H9 (cell line): ENCODE data around the gene SUN1. TPM values are rescaled to one million over a fixed set of nuclear protein-coding genes. Genes with fewer than 3 reads are reported as not detected.

Experiments used
- DNase-seq: peaks from one replicate; pipeline ENCODE4 v3.0.0-alpha.2; 2017
- H2AFZ ChIP-seq: one replicate; pipeline ENCODE4 v1.6.1; 2013; ENCODE audit warnings: mild to moderate bottlenecking, low read length, control low read depth, moderate library complexity
- H2AK5ac ChIP-seq: 2 replicates; pipeline ENCODE4 v1.6.1; 2013; ENCODE audit warnings: low read length, control low read depth, mixed read lengths; ENCODE audit not compliant: insufficient read length
- H2BK120ac ChIP-seq: one replicate; pipeline ENCODE4 v1.6.1; 2013; ENCODE audit warnings: low read depth, mild to moderate bottlenecking, low read length, control low read depth, inconsistent platforms; ENCODE audit not compliant: poor library complexity, severe bottlenecking
- H2BK12ac ChIP-seq: 2 replicates; pipeline ENCODE4 v1.6.1; 2013; ENCODE audit warnings: low read length, control low read depth, mixed read lengths, low read depth; ENCODE audit not compliant: insufficient read length
- H2BK15ac ChIP-seq: 2 replicates; pipeline ENCODE4 v1.6.1; 2013; ENCODE audit warnings: low read depth, low read length, control low read depth
- H2BK20ac ChIP-seq: one replicate; pipeline ENCODE4 v1.6.1; 2013; ENCODE audit warnings: low read depth, mild to moderate bottlenecking, low read length, control low read depth, inconsistent platforms; ENCODE audit not compliant: poor library complexity, severe bottlenecking
- H2BK5ac ChIP-seq: 2 replicates; pipeline ENCODE4 v1.6.1; 2013; ENCODE audit warnings: low read length, control low read depth, mixed read lengths; ENCODE audit not compliant: insufficient read length
- H3K14ac ChIP-seq: 2 replicates; pipeline ENCODE4 v1.6.1; 2013; ENCODE audit warnings: low read length, control low read depth; ENCODE audit not compliant: insufficient read depth
- H3K18ac ChIP-seq: 2 replicates; pipeline ENCODE4 v1.6.1; 2013; ENCODE audit warnings: low read depth, mild to moderate bottlenecking, mixed read lengths, low read length, control low read depth; ENCODE audit not compliant: insufficient read length
- H3K23ac ChIP-seq: 2 replicates; pipeline ENCODE4 v1.6.1; 2013; ENCODE audit warnings: low read length, control low read depth, mixed read lengths, low read depth; ENCODE audit not compliant: insufficient read length
- H3K23me2 ChIP-seq: 2 replicates; pipeline ENCODE4 v1.6.1; 2013; ENCODE audit warnings: low read depth, mild to moderate bottlenecking, mixed read lengths, low read length, control low read depth; ENCODE audit not compliant: insufficient read length, poor library complexity, severe bottlenecking
- H3K27ac ChIP-seq: 2 replicates; pipeline ENCODE4 v1.5.1; 2013; ENCODE audit warnings: low read length, control low read depth, mixed read lengths, low read depth; ENCODE audit not compliant: insufficient read length
- H3K27me3 ChIP-seq: 2 replicates; pipeline ENCODE4 v1.6.1; 2013; ENCODE audit warnings: low read length, control low read depth, inconsistent platforms; ENCODE audit not compliant: insufficient read depth
- H3K4ac ChIP-seq: 2 replicates; pipeline ENCODE4 v1.6.1; 2013; ENCODE audit warnings: low read depth, mild to moderate bottlenecking, control low read depth, inconsistent platforms, low read length, moderate library complexity
- H3K4me1 ChIP-seq: 2 replicates; pipeline ENCODE4 v1.6.1; 2013; ENCODE audit warnings: low read length, control low read depth, inconsistent platforms; ENCODE audit not compliant: insufficient read depth
- H3K4me2 ChIP-seq: 2 replicates; pipeline ENCODE4 v1.6.1; 2013; ENCODE audit warnings: low read length, control low read depth, mixed read lengths; ENCODE audit not compliant: insufficient read length, insufficient read depth
- H3K56ac ChIP-seq: 2 replicates; pipeline ENCODE4 v1.6.1; 2013; ENCODE audit warnings: low read depth, mild to moderate bottlenecking, mixed read lengths, low read length, control low read depth; ENCODE audit not compliant: insufficient read length
- H3K79me1 ChIP-seq: 2 replicates; pipeline ENCODE4 v1.6.1; 2013; ENCODE audit warnings: low read depth, mild to moderate bottlenecking, moderate library complexity, low read length, control low read depth, inconsistent platforms; ENCODE audit not compliant: insufficient read depth, poor library complexity, severe bottlenecking
- H3K79me2 ChIP-seq: 2 replicates; pipeline ENCODE4 v1.6.1; 2013; ENCODE audit warnings: low read length, control low read depth, inconsistent platforms; ENCODE audit not compliant: insufficient read depth
- H3K9ac ChIP-seq: 2 replicates; pipeline ENCODE4 v1.6.1; 2013; ENCODE audit warnings: low read length, control low read depth, mixed read lengths; ENCODE audit not compliant: insufficient read length; ENCODE audit errors: extremely low read depth
- H3K9me3 ChIP-seq: one replicate; pipeline ENCODE4 v1.6.1; 2013; ENCODE audit warnings: low read depth, low read length, inconsistent platforms; ENCODE audit not compliant: control insufficient read depth
- H3T11ph ChIP-seq: one replicate; pipeline ENCODE4 v1.6.1; 2013; ENCODE audit warnings: mild to moderate bottlenecking, low read length, control low read depth, inconsistent platforms
- H4K20me1 ChIP-seq: one replicate; pipeline ENCODE4 v1.6.1; 2013; ENCODE audit not compliant: control insufficient read depth, insufficient read length, insufficient read depth
- H4K5ac ChIP-seq: 2 replicates; pipeline ENCODE4 v1.6.1; 2013; ENCODE audit warnings: low read depth, mild to moderate bottlenecking, mixed read lengths, low read length, control low read depth; ENCODE audit not compliant: insufficient read length
- H4K8ac ChIP-seq: replicated peaks from 2 replicates; pipeline ENCODE4 v1.6.1; 2013; ENCODE audit warnings: low read length, control low read depth, mixed read lengths, low read depth; ENCODE audit not compliant: insufficient read length
- H4K91ac ChIP-seq: 2 replicates; pipeline ENCODE4 v1.6.1; 2013; ENCODE audit warnings: low read depth, mild to moderate bottlenecking, moderate library complexity, mixed read lengths, low read length, control low read depth; ENCODE audit not compliant: insufficient read length
- H3K27ac Mint-ChIP-seq, 3 experiments: 2 replicates in 2 of 3; 3 replicates in 1 of 3; pipeline ENCODE4 v1.8.0; 2020 to 2021; ENCODE audit warnings: mixed read lengths in 3 of 3, mild to moderate bottlenecking in 1 of 3, moderate library complexity in 1 of 3
- H3K27me3 Mint-ChIP-seq: 2 replicates; pipeline ENCODE4 v1.8.0; 2021; ENCODE audit warnings: low read depth, mild to moderate bottlenecking, moderate library complexity, mixed read lengths
- H3K36me3 Mint-ChIP-seq, 3 experiments: 2 replicates in 2 of 3; 3 replicates in 1 of 3; pipeline ENCODE4 v1.8.0; 2020 to 2021; ENCODE audit warnings: low read depth in 3 of 3, mixed read lengths in 3 of 3; ENCODE audit not compliant: insufficient read depth in 1 of 3
- H3K4me1 Mint-ChIP-seq, 2 experiments: 2 replicates each; pipeline ENCODE4 v1.8.0; 2020; ENCODE audit warnings: mixed read lengths in 2 of 2
- H3K4me3 Mint-ChIP-seq, 2 experiments: 2 replicates in 1 of 2; 3 replicates in 1 of 2; pipeline ENCODE4 v1.8.0; 2020 to 2021; ENCODE audit warnings: mild to moderate bottlenecking in 2 of 2, mixed read lengths in 2 of 2, moderate library complexity in 1 of 2
- H3K9me3 Mint-ChIP-seq, 2 experiments: 2 replicates in 1 of 2; 3 replicates in 1 of 2; pipeline ENCODE4 v1.8.0; 2020; ENCODE audit warnings: mild to moderate bottlenecking in 2 of 2, mixed read lengths in 2 of 2, moderate library complexity in 1 of 2
- CTCF ChIP-seq: fragments of 200-600 bp; sonication (generic); conservative IDR thresholded peaks from 3 replicates; pipeline ENCODE4 v1.8.0; 2021; ENCODE audit warnings: antibody characterized with exemption, mild to moderate bottlenecking
- WGBS: extraction: QIAGEN DNeasy Blood & Tissue Kit; methylation state at CpG from one replicate; pipeline ENCODE4 v1.1.7; 2013; ENCODE audit warnings: missing lambda C conversion rate, low lambda C conversion rate, mixed read lengths; ENCODE audit not compliant: insufficient read length; ENCODE audit errors: extremely low coverage; 5-methylcytosine and 5-hydroxymethylcytosine counted together
- total RNA-seq: library from RNA; stranded (reverse); gene quantifications from 2 replicates; pipeline ENCODE4 v1.2.1, GENCODE V29; 2021

SUN1 gene
- total RNA-seq, 1 experiment from 2014 or later: 118 TPM

GRCh38 chr7:818031-818699, 14.1 kb upstream of the SUN1 start:
- Histone ChIP-seq H2BK15ac (no peak overlapping the region), H3K9me3 (no peaks in the 10 kb centered on the region), H3T11ph (no peak overlapping the region), H2BK20ac (no peak overlapping the region), H2BK120ac (no peak overlapping the region), H3K27me3 (no peaks in the 10 kb centered on the region), H4K5ac (no peak overlapping the region), H3K79me2 (peaks cover 44% of the 10 kb centered on the region), H2BK12ac (no peak overlapping the region), H4K20me1 (no peaks in the 10 kb centered on the region), H3K14ac (no peak overlapping the region), H3K9ac (no peak overlapping the region), H4K91ac (no peak overlapping the region), H3K79me1 (peaks cover under 1% of the 10 kb centered on the region), H3K4me1 (no peaks in the 10 kb centered on the region), H3K23me2 (peaks cover 5% of the 10 kb centered on the region), H3K27ac (no peak overlapping the region), H3K4me2 (peak overlapping the region; percentile 23), H3K18ac (no peak overlapping the region), H2AK5ac (no peak overlapping the region), H3K4ac (no peak overlapping the region), H3K23ac (no peak overlapping the region), H2BK5ac (no peak overlapping the region), H4K8ac (no peak overlapping the region), H2AFZ (no peak overlapping the region), H3K56ac (no peak overlapping the region)
- no CpG with 5 or more reads among the region's 8 CpGs for WGBS
- peaks cover 44 to 49% of the 10 kb centered on the region in 2 experiments for H3K4me1 Mint-ChIP-seq
- H3K4me3 Mint-ChIP-seq: peak overlapping the region; percentile 87 to 93
- DNase-seq: no peak
- H3K9me3 Mint-ChIP-seq: peaks cover 3 to 4% of the 10 kb centered on the region in 2 experiments; a peak in 2 of 5 replicates
- no peaks in the 10 kb centered on the region; the same call in 1 of the 2 replicates for H3K27me3 Mint-ChIP-seq
- peak; percentile 55 for TF ChIP-seq CTCF
- no peak overlapping the region for H3K27ac Mint-ChIP-seq
- H3K36me3 Mint-ChIP-seq: peaks cover 9 to 24% (median 15%) of the 10 kb centered on the region in 3 experiments
